Aorta (tissue), 5 donors: ENCODE data around the gene DCAF6. TPM values are rescaled to one million over a fixed set of nuclear protein-coding genes. Genes with fewer than 3 reads are reported as not detected.
A peak's percentile ranks its signal among the peaks of the same experiment; 100 is the strongest.

ENCODE experiments used
- ATAC-seq: fragments of 200-7000 bp; cut with Tn5 transposase; one replicate; pipeline ENCODE4 v1.9.1; 2022; ENCODE audit warnings: moderate library complexity; ENCODE audit not compliant: low FRiP score
- DNase-seq, 2 donors: peaks; one replicate each; pipeline ENCODE4 v3.0.0-alpha.2; 2020
- H3K27ac ChIP-seq, 2 donors: one replicate each; pipeline ENCODE4 v1.5.1; 2013; ENCODE audit warnings: low read length in 2 of 2, mild to moderate bottlenecking in 2 of 2, moderate library complexity in 2 of 2, control low read depth in 1 of 2, inconsistent platforms in 1 of 2, low read depth in 1 of 2
- H3K27me3 ChIP-seq, 2 donors: one replicate each; pipeline ENCODE4 v1.6.1; 2013; ENCODE audit warnings: control low read depth in 1 of 2, low read length in 1 of 2, mild to moderate bottlenecking in 1 of 2, moderate library complexity in 1 of 2; ENCODE audit not compliant: insufficient read depth in 2 of 2, control insufficient read depth in 1 of 2
- H3K36me3 ChIP-seq, 2 donors: one replicate each; pipeline ENCODE4 v1.6.1; 2013; ENCODE audit warnings: control low read depth in 1 of 2, low read length in 1 of 2, mild to moderate bottlenecking in 1 of 2; ENCODE audit not compliant: insufficient read depth in 2 of 2, control insufficient read depth in 1 of 2
- H3K4me1 ChIP-seq, 2 donors: one replicate each; pipeline ENCODE4 v1.6.1; 2013; ENCODE audit warnings: low read length in 2 of 2, control low read depth in 1 of 2, mild to moderate bottlenecking in 1 of 2, moderate library complexity in 1 of 2; ENCODE audit not compliant: insufficient read depth in 2 of 2, control insufficient read depth in 1 of 2
- H3K4me3 ChIP-seq, 2 donors: one replicate each; pipeline ENCODE4 v1.5.1; 2013; ENCODE audit warnings: low read length in 2 of 2, control low read depth in 1 of 2, mild to moderate bottlenecking in 1 of 2
- H3K9me3 ChIP-seq: one replicate; pipeline ENCODE4 v1.6.1; 2013; ENCODE audit warnings: mild to moderate bottlenecking, low read length; ENCODE audit not compliant: control insufficient read depth
- WGBS, 2 donors: extraction: QIAGEN DNeasy Blood & Tissue Kit; methylation state at CpG; one replicate each; pipeline ENCODE4 v1.1.7; 2013; 5-methylcytosine and 5-hydroxymethylcytosine counted together
- intact Hi-C, 2 donors: fragments of 100-400 bp; cut with DNase I; formaldehyde crosslinking; loops; one replicate each; pipeline versions ENCODE4 v1.14.2 to v1.15.0; 2022
- polyA plus RNA-seq, 2 donors: library from polyadenylated mRNA; stranded (reverse); fragments of 200-250 nt; gene quantifications; one replicate each; pipeline ENCODE4 v1.2.3, GENCODE V29; 2013
- total RNA-seq, 2 donors: library from RNA; stranded (reverse); fragmentation: NEBNext Ultra II Directional; extraction: Animal tissue kit (Norgen Biotek cat#: 25700); gene quantifications; one replicate each; pipeline ENCODE4 v1.2.1, GENCODE V29; 2021
- donor health status: healthy with polysubstance abuse.
- donor health status: Bipolar disorder and iron deficiency.
- donor health status: DM: no; HTN: no; CAD: no.
- donor health status: DM: no; HTN: no; CAD: no.
- donor health status: DM: yes; HTN: yes; CAD: no.

DCAF6 gene
- total and polyA plus RNA-seq, 4 donors, result 37.3 to 68.7 (median 49.4) TPM

- peak; percentile 77 to 91 for DNase-seq
- no peaks in the 10 kb centered on the region for H3K36me3 ChIP-seq
- peak; percentile 84 for ATAC-seq
- H3K27ac ChIP-seq, result peak overlapping the region in 1 of 2 donors; percentile 25
- no peaks in the 10 kb centered on the region for H3K9me3 ChIP-seq
- intact Hi-C loops, result loop anchor here in 1 of 2 donors (2.0 to 10.0 kb wide), 3 partner anchors 53 to 370 kb away; partner anchors contain the start of genes DCAF6, GPR161 and MPC2
- H3K27me3 ChIP-seq, result no peaks in the 10 kb centered on the region
- H3K4me3 ChIP-seq, result no peak overlapping the region
- WGBS, 2 donors, result 11 to 14% methylated on average over 13 of the region's 13 CpGs
- H3K4me1 ChIP-seq, result peaks cover 0 to 1% of the 10 kb centered on the region in 2 donors
Measured at GRCh38 chr1:168084396-168085231, 148.1 kb downstream of the DCAF6 start.

- ATAC-seq (peak; percentile 75), DNase-seq (peak in 1 of 2 donors; percentile 71)
- WGBS, 2 donors, result 6% methylated on average over 16 of the region's 16 CpGs
- H3K27me3 ChIP-seq, result no peaks in the 10 kb centered on the region
- H3K36me3 ChIP-seq, result no peaks in the 10 kb centered on the region
- intact Hi-C loops, result loop anchor here in 1 of 2 donors (2.0 to 10.0 kb wide), 3 partner anchors 52 to 371 kb away; partner anchors contain the start of genes DCAF6, GPR161 and MPC2
- H3K4me1 ChIP-seq, result peaks cover 0 to 1% of the 10 kb centered on the region in 2 donors
- no peaks in the 10 kb centered on the region for H3K9me3 ChIP-seq
- peak overlapping the region; percentile 2 to 25 for H3K27ac ChIP-seq
- H3K4me3 ChIP-seq, result no peak overlapping the region
Measured at GRCh38 chr1:168085401-168085872, 149.0 kb downstream of the DCAF6 start.

DNA sequence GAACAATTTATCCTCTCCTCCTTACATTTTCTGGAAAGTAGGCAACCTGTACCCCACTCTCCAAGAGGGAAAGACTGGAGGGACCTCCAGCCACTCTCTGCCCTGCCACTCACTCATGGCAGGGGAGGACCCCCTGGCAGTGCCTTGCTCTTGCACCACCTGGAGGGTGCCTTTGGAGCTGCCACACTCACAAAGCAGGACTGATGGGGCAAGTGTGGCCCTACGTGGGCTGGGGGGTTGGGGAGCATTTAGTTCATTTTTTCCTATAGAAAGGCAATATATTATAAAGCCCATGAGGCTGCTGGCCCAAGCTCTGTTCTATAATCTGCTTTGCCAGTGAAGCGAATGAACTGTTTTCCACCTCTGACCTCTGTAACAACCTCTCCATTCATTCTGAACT, 150.0 kb downstream of the DCAF6 start:
- H3K4me1 ChIP-seq, result peaks cover 0 to 1% of the 10 kb centered on the region in 2 donors
- ATAC-seq (no peak), DNase-seq (no peak)
- H3K36me3 ChIP-seq, result no peaks in the 10 kb centered on the region
- WGBS, 2 donors, result 77 to 81% methylated on average over 2 of the region's 2 CpGs
- peak overlapping the region; percentile 58 for H3K27ac ChIP-seq
- H3K27me3 ChIP-seq, result no peaks in the 10 kb centered on the region
- H3K4me3 ChIP-seq, result no peak overlapping the region
- no peaks in the 10 kb centered on the region for H3K9me3 ChIP-seq
- intact Hi-C loops, result loop anchor here in 1 of 2 donors (5.0 to 10.0 kb wide), 2 partner anchors 51 to 372 kb away; partner anchors contain the start of gene GPR161

GRCh38 chr1:168087696-168088095, 151.2 kb downstream of the DCAF6 start:
- ATAC-seq (no peak), DNase-seq (no peak)
- Histone ChIP-seq H3K27ac (no peak overlapping the region), H3K9me3 (no peaks in the 10 kb centered on the region), H3K36me3 (no peaks in the 10 kb centered on the region), H3K4me1 (peaks cover 0 to 1% of the 10 kb centered on the region in 2 donors), H3K27me3 (no peaks in the 10 kb centered on the region), H3K4me3 (no peak overlapping the region)
- intact Hi-C loops, result loop anchor here in 1 of 2 donors (5.0 to 10.0 kb wide), 2 partner anchors 50 to 373 kb away; partner anchors contain the start of gene GPR161
- 90 to 92% methylated on average over 10 of the region's 10 CpGs for WGBS, 2 donors

- 89 to 91% methylated on average over 14 of the region's 14 CpGs for WGBS, 2 donors
- DNase-seq, result no peak
- intact Hi-C loops, result loop anchor here in 1 of 2 donors (5.0 to 10.0 kb wide), 2 partner anchors 49 to 374 kb away; partner anchors contain the start of gene GPR161
- Histone ChIP-seq H3K27me3 (no peaks in the 10 kb centered on the region), H3K36me3 (no peaks in the 10 kb centered on the region), H3K4me1 (peaks cover 0 to 1% of the 10 kb centered on the region in 2 donors), H3K4me3 (no peak overlapping the region), H3K27ac (no peak overlapping the region), H3K9me3 (no peaks in the 10 kb centered on the region)
- no peak for ATAC-seq
Measured at GRCh38 chr1:168088511-168089325, 152.2 kb downstream of the DCAF6 start.

DNA sequence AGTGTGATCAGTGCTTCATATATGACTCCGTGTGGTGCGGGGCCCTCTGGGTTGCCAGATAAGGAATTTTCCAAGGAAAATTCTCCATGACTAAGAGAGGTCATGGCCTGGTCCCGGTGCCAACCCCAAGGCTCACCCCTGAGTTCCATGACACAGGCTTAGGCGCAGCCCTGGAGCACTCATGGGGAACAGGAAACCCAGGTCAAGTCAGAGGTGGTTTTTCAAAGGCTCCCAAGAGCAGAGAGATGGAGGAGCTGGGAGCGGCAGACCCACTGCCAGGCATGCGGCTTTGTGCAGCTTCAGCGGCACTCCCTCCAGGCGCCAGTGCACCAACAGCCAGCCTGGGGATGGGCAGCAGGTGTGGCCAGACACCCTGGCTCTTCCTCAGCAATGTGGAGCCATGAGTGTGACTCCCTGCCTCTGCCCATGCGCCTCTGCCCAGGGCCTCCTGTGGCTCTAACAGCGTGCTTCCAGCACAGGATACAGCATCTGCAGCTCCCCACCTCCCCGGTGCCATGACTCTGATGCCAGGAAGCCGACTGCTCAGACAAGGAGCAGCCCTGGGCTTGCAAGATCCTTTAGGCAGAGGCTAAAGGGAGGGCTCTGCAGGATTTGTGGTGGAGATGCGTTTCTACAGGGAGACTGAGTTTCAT, 153.0 kb downstream of the DCAF6 start:
- 90 to 93% methylated on average over 13 of the region's 13 CpGs for WGBS, 2 donors

DNA sequence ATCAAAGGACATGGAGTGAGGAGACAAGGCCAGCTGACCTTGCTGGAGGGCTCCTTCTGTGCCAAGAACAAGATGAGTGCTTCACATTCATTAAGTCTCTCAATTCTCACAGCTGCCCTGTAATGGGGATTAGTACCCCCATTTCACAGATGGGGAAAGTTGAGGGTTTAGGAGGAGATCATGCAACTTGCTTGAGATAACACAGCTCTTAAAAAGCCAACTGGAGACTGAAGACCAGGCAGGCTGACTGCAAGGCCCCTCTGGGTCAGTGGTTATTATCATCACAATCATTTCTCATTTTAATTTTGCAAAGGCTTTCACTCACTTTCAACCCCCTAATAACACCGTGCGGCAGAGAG, 153.5 kb downstream of the DCAF6 start:
- intact Hi-C loops, result loop anchor here (5.0 to 10.0 kb wide), 4 partner anchors 47 to 375 kb away; partner anchors contain the start of gene GPR161 (in 1 of the 2)
- H3K27ac ChIP-seq, result no peak overlapping the region
- H3K36me3 ChIP-seq, result no peaks in the 10 kb centered on the region
- no peak for DNase-seq
- no peak overlapping the region for H3K4me3 ChIP-seq
- WGBS, 2 donors, result 92 to 98% methylated on average over 2 of the region's 2 CpGs
- no peak for ATAC-seq
- H3K9me3 ChIP-seq, result no peaks in the 10 kb centered on the region
- no peaks in the 10 kb centered on the region for H3K27me3 ChIP-seq
- H3K4me1 ChIP-seq, result no peaks in the 10 kb centered on the region

More for the DNA sequence above, 153.0 kb downstream of the DCAF6 start:
- Histone ChIP-seq H3K36me3 (no peaks in the 10 kb centered on the region), H3K9me3 (no peaks in the 10 kb centered on the region), H3K27me3 (no peaks in the 10 kb centered on the region), H3K27ac (no peak overlapping the region), H3K4me1 (no peaks in the 10 kb centered on the region), H3K4me3 (no peak overlapping the region)
- intact Hi-C loops, result loop anchor here in 1 of 2 donors (5.0 to 10.0 kb wide), 2 partner anchors 48 to 375 kb away; partner anchors contain the start of gene GPR161
- DNase-seq (no peak), ATAC-seq (no peak)

- no peaks in the 10 kb centered on the region for H3K4me1 ChIP-seq
- no peaks in the 10 kb centered on the region for H3K36me3 ChIP-seq
- H3K9me3 ChIP-seq, result no peaks in the 10 kb centered on the region
- WGBS, 2 donors, result 93% methylated on average over 14 of the region's 14 CpGs
- H3K27me3 ChIP-seq, result no peaks in the 10 kb centered on the region
- H3K27ac ChIP-seq, result no peak overlapping the region
- intact Hi-C loops, result loop anchor here (10.0 kb wide), 2 partner anchors 224 to 234 kb away; no protein-coding TSS in a partner anchor
- H3K4me3 ChIP-seq, result no peak overlapping the region
- DNase-seq (no peak), ATAC-seq (no peak)
Measured at GRCh38 chr1:168090395-168090794, 153.9 kb downstream of the DCAF6 start.
